NCI-H2029 (cell line): ENCODE data around the gene RDX.
"Not testable (repeated sequence)": the region's sequence is repeated elsewhere in the genome, so short reads cannot be mapped to it uniquely, and the experiment has no call there.

Experiments
- DNase-seq: peaks from one replicate; lab custom pipeline; 2025; lab: John Stamatoyannopoulos, UW

RDX gene

DNA sequence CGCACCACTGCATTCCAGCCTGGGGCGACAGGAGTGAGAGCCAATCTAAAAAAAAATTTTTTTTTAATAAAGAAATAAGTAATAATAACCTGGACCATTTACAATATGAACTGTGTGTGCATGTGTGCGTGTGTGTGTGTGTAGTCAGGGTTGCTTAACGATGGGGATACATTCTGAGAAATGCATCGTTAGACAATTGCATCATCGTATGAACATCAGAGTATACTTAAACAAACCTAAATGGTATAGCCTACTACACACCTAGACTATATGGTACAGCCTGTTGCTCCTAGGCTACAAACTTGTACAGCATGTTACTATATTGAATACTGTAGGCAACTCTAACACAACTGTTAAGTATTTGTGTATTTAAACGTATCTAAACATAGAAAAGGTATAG lies 26.4 kb downstream of the RDX start:
- DNase-seq: no peak

DNA sequence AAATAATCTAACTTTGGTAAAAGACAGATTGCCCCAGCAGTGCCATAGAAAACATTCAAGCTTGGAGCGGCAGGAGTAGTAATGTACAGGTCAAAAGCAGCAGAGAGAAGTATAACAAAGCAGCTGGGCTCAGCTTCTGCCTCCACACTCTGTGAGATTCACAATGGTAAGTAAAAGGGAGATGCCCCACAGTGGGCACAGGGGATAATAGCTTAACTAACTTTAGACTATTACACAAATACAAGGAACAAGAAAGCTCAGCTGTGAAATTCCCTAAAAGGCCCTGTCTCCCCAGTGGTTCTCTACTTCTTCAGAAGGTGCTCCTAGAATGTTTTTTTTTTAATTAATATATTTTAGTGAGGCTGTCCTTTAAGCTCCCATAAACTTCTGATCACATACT lies 28.0 kb downstream of the RDX start:
- DNase-seq: no peak

DNA sequence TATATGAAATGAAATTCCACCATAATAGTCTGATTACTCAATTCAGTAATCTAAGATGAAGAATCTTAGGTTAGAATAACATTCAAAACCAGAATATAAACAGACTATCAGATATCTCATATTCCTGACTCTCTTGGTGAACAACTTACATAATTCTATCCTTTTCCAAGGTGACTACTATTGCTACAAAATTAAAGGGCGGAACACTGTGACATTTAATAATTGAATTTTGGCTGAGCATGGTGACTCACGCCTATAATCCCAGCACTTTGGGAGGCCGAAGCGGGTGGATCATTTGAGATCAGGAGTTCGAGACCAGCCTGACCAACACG lies 34.4 kb downstream of the RDX start:
- no peak for DNase-seq

DNA sequence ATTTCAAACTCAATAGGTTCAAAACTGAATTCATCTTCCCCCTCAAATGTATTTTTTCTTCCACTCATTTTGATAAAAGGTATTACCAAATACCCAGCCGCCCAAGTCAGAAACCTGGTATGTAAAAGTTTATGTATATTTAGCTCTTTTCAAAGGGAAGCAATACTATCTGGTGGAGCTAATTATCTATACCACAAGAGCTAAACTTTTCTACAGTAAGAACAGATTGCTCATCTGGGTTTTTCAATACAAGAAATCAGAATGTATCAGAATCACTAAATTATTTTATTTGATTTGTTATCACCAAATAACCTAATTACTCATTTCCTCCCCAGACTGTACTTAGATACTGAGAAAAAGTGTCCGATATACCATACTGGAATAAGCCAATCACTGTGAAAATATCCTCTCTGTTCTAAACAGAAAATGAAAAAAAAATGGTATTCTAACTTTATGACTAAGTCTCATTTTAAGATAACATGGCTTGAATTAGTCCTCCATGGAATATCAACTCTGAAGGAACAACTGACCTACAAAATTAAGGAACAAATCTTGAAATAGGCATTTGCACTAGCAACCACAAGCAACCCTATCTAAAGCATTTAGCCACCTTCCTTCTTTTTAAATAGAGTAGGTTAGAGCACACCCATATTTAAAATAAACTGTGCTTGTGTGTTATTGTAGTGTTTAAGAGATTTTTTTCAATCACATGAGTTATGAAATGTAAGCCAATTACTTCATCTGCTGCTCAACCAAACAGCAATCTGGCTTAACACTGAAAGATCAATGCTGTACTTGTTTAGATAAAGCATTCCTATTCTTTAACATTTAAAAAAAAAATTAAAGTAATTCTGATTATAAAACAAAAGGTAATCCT lies 35.0 kb downstream of the RDX start:
- DNase-seq: no peak

DNA sequence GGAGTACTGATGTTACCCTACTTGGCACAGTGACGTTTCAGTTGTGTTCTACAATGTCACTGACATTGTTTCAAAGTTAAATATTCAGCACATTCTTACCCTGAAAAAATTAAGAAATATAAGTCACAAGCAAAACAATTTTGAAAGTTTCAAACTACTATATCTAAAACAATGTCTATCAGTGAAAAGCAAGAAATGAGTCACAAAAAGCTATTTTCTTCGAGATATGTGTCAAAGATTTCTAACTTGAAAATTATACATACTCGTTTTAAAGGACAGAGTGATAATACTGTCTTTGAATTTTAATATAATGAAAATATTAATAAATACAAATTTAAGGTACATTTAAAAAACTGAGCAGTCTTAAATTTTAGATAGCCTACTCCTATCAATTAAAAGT lies 42.9 kb downstream of the RDX start:
- DNase-seq: no peak

DNA sequence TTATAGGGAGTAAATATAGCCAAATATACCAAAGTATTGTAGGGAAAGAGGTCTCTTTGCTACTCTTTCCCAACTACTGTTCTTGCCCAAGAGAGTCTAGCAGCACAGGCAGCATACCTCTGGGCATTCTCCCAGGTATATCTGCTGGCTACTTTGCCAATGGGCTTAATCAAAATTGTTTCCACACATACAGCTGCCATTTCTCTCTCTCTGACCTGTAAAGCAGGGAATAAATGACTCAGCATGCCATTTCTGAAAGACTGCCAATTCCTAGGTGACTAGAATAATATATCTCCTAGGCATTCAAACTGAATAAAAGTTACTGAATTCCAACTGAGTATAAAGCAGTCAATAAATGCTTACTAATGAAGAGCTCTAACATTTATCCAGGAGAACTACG lies 44.6 kb downstream of the RDX start:
- DNase-seq: peak; percentile 50

DNA sequence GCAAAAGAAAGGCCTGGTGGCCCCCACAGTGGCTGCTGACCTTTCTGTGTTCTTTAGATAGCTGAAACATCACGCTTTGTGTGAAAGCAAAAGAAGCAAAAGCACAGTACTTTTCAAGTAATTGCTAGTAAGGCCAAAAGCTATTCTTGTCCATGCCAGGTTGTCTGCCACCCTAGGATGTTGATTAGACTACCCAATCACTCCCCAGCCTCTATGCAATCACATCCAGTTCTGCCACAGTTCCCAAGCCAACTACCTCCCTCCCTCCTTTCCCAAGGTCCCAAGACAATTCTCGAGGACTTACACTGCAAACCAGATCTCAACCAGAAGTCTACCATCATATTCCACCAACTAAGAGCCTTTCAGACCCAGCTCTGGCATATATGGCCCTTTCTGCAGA lies 46.2 kb downstream of the RDX start:
- no peak for DNase-seq

DNA sequence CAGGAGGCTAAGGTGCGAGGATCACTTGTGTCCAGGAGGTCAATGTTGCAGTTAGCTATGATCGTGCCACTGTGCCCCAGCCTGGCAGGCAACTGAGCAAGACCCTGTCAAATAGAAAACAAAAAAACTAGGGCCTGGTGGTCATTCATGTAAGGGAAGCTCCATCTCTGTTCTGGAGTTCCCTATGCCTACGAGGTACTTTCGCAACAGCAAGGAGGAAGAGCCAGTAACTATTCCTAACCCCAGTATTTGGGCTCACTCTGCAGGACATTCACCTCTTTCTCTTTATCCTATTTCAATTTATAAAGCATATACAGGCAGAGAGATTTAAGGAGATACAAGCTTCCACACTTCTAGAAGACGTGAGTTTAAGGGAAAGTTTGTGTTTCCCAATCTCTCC lies 46.6 kb downstream of the RDX start:
- no peak for DNase-seq

DNA sequence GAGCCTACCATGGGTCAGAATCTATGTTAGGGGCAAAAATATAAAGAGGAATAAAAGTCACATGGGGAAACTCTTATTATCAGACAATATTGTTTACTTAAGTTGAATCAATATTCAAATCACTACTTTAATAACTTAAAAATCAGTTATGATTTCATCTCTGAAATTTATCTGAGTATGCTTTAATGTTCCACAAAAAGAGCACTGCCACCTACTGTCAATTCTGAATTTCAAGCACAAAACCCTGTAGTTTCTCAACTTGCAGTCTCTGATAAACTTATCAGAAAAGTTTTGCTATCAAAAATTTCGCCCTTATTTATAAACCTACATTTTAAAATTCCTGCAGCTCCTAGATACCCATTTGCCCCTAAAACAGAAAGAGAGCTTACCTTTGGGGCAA lies 47.3 kb downstream of the RDX start:
- DNase-seq: no peak

DNA sequence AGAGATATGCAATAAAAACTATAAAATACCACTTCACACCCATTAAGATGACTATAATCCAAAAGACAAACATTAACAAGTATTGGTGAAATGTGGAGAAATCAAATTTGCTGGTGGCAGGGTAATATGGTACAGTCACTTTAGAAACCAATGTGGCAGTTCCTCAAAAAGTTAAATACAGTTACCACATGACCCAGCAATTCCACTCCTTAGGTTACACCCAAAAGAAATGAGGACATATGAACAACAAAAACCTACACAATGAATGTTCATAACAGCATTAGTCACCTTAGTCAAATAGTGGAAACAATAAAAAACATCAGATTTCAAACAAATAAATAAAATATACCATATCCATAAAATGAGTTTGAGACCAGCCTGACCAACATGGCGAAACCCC lies 52.6 kb downstream of the RDX start:
- DNase-seq: no peak

DNA sequence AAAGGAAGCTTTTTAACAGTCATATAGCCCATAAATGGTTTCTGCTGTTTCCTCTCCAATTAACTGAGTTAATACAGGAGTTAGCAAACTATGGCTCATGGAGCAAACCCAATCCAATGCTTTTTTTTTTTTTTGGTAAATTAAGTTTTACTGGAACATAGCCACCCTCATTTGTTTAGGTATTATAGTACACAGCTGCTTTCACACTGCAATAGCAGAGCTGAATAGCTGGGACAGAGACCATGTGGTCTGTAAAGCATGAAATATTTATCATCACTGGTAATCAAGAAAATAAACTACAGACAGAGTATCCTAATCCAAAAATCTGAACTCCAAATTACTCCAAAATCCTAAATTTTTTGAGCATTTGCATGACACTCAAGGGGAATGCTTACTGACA lies 53.7 kb downstream of the RDX start:
- no peak for DNase-seq

DNA sequence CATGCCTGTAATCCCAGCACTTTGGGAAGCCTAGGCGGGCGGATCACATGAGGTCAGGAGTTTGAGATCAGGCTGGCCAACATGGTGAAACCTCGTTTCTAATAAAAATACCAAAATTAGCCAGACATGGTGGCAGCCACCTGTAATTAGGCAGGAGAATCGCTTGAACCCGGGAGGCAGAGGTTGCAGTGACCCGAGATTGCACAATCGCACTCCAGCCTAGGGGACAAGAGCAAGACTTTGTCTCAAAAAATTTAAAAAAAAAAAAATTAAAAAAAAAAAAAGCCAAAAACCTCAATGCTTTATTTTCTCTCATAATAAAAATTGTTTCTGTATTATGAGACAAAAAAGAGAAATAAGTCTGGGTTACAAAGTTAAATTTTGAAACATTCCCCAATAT lies 54.2 kb downstream of the RDX start:
- no peak for DNase-seq

DNA sequence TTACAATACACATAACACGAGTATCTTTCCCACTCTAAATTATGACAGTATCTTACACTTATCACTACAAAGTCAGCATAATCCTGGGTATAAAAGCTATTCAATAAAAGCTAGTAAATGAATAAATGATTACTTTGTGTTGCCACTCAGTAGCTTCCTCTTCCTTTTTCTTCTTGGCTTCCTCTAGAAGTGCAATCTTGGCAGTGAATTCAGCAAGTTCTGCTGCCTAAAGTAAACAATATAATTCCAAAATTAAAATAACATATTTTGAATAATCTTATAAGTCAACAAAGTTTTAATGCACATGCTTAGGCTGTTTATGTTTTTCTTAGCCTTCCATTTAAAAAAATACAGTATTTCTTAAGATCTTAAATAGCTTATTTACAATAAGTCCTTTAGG lies 60.4 kb downstream of the RDX start:
- no peak for DNase-seq

DNA sequence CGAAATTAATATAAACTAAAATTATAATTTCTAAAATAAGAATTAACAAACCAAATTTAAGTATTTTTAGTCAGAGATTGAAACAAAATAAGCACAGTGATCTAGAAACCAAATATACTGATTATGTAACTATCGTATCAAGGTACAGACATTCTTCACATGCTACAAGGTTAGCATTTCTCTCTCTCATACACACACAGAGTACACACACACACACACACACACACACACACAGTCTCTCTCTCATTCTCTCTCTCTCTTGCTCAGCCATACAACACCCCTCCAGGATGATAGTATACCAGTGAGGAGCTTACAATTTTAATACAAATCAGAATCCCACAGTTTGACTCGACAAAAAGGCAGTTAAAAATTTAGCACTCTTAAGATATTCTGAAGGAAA lies 66.0 kb downstream of the RDX start:
- DNase-seq: no peak

DNA sequence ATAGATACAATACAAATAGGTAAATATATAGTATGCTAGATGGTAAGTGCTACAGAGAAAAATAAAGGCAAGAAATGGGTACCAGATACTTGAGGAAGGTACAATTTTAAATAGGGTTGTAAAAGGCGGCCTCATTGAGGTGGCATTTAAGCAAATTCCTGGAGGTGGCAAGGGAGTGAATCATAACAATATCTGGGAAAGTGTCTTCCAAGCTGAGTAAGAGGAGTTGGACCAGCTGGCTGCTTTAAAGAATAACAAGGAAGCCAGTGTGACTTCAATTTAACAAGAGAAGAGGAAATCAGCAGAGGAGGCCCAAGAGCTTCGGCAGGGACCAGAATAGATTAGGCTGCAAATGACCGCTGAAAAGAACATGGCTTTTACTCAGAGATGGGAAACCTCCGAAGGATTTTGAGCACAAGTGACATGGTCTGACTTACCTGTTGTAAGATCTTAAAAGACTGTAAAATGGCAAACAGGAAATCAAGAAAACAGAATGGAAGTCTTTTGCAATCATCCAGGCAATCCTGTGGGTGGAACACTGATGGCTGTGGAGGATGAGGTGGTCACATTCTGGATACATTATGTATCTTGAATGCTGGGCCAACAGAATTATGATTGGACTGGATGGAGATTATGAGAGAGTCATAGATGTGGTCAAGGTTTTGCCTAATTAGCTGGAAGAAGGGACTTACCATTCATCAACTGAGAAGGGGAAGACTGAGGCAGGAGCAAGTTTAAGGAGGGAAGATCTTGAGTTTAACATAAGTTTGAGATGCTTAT lies 77.2 kb downstream of the RDX start:
- no peak for DNase-seq

DNA sequence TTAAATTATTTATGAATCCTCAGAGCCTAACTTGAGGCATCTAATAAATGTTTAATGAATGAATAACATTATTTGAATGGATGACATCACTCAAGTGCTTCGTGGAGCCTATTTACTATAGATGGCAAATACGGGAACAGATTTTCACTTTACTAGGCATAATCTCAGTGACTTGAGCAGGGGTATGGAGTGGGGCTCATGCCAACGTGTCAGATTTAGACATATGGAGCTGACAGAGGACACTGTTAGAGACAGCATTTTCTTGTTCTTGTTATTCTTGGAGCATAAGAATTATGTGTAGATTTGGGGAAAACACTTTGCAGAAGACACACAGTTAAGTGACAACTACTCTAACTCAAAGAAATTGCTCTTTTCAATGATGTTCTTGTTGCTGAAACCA lies 78.5 kb downstream of the RDX start:
- DNase-seq: no peak

DNA sequence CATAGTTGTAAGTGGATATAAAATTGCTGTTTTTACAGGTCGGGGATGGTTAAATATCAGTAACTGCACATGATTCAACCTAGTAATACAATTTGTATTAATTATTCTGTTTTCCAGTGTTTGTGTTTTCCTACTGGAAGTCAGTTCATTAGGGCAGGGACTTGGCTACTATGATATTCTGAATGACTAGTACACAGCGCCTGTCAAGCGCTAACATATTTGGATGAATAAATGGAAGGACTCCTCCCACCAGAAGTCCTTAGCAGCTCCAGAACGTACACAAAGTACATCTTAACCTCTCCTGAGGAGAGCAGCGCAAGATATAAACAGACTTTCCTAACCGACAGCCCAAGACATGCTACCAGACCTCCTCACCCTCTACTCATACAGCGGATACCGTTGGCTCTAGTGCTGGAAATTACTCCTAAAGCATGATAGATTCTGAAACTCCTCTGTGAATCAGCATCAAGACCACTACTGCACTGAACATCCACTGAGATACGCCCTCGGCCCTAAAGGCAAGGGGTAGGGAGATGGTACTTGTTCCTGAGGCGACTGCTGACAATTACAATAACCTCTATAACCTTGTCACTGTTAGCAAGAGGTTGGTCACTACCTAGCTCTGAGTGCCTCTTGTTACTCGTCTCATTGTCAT lies 79.1 kb downstream of the RDX start:
- DNase-seq: no peak

DNA sequence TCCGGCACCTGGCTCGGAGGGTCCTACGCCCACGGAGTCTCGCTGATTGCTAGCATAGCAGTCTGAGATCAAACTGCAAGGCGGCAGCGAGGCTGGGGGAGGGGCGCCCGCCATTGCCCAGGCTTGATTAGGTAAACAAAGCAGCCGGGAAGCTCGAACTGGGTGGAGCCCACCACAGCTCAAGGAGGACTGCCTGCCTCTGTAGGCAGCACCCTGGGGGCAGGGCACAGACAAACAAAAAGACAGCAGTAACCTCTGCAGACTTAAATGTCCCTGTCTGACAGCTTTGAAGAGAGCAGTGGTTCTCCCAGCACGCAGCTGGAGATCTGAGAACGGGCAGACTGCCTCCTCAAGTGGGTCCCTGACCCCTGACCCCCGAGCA lies 87.1 kb downstream of the RDX start:
- not testable (repeated sequence) for DNase-seq

DNA sequence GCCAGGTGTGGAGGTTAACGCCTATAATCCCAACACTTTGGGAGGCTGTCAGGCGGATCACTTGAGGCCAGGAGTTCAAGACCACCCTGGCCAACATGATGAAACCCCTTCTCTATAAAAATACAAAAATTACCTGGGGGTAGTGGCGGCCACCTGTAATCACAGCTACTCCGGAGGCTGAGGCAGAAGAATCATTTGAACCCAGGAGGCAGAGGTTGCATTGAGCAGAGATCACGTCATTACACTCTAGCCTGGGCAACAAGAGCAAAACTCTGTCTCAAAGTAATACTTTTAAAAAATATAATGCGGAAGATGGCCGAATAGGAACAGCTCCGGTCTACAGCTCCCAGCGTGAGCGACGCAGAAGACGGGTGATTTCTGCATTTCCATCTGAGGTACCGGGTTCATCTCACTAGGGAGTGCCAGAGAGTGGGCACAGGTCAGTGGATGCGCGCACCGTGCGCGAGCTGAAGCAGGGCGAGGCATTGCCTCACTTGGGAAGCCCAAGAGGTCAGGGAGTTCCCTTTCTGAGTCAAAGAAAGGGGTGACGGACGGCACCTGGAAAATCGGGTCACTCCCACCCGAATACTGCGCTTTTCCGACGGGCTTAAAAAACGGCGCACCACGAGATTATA lies 87.6 kb downstream of the RDX start:
- not testable (repeated sequence) for DNase-seq

DNA sequence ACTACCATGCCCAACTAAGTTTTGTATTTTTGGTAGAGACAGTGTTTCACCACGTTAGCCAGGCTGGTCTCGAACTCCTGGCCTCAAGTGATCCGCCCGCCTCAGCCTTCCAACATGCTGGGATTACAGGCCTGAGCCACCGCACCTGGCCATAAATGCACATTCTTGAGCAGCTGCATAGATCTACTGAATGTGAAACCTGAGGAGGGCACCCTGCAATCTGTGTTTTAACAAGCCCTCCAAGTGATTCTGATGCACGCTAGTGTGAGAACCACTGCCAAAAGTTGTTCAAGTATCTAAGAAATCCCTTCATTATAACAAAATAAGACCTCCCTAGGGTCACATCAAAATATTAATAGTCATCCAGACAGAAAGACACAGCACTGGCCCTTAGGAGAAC lies 89.3 kb downstream of the RDX start:
- DNase-seq: no peak

DNA sequence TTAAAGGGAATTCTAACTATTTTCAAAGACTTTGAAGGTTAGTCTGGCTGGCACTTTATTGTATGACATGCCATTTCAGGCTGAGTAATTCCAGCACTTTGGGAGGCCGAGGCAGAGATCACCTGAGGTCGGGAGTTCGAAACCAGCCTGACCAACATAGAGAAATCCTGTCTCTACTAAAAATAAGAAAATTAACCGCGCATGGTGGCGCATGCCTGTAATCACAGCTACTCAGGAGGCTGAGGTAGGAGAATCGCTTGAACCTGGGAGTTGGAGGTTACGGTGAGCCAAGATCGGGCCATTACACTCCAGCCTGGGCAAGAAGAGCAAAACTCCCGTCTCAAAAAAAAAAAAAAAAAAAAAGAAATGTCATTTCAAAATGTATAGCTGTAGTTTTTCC lies 95.6 kb downstream of the RDX start:
- DNase-seq: no peak

DNA sequence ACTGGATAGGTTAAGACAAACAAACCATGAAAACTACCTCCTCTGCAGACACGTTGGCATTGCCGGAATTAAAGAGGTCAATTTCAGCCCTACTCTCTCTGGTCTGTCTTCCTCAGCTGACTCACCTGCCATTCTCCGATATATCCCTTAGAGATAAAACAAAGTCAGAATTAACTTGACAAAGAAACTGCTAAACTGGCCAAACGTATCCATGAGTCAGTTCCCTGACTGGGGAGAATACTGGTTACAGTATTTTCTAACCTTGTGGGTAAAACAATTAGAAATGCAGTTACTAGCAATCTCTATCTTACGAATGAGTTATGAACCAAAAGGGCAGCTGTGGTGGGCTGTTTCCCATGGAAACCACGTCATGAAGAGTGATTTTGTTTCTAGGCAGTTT lies 96.2 kb downstream of the RDX start:
- DNase-seq: no peak
